ENCODE results near the gene ASS1.

ASS1 gene

GRCh38 chr9:130423272-130423671, 21.5 kb upstream of the ASS1 start:
- ChIA-PET POLR2A (interaction anchor here (0.5 to 0.7 kb wide), 2 partner anchors 25 to 520 kb away, joined by 3 to 4 read pairs; no protein-coding TSS in a partner anchor), CTCF (interaction anchor here (0.6 to 1.3 kb wide), 3 partner anchors 38 to 1227 kb away, joined by 4 to 5 read pairs (median 5); no protein-coding TSS in a partner anchor)
- Histone ChIP-seq H3K9me3 (ENCODE audit: control insufficient read depth, insufficient read depth, low read depth, low read length) (no peaks in the 10 kb centered on the region), H3K36me3 (ENCODE audit: control insufficient read depth in 2 of 2, insufficient read depth in 1 of 2, low read length in 2 of 2) (no peaks in the 10 kb centered on the region), H3K4me3 (ENCODE audit: low read depth, low read length) (no peak overlapping the region), H3K27ac (ENCODE audit: extremely low read depth, low read depth, low read length) (no peak overlapping the region), H3K4me1 (ENCODE audit: control insufficient read depth, insufficient read depth, low read length) (no peaks in the 10 kb centered on the region)
- TF ChIP-seq ZNF112 (tag by site-specific recombination; IDR thresholded peaks at IDR 0.05) (no peak), GLIS1 (tag by site-specific recombination; IDR thresholded peaks at IDR 0.05) (no peak), ZNF354C (tag by site-specific recombination; IDR thresholded peaks at IDR 0.05; ENCODE audit: borderline replicate concordance, low read depth) (no peak), EGR2 (tag by site-specific recombination; IDR thresholded peaks at IDR 0.05; ENCODE audit: low read depth) (no peak), ZNF660 (tag by site-specific recombination; IDR thresholded peaks at IDR 0.05) (no peak), ZNF701 (tag by site-specific recombination; IDR thresholded peaks at IDR 0.05) (no peak), ZXDB (tag by site-specific recombination; IDR thresholded peaks at IDR 0.05) (no peak), ZNF423 (tag by site-specific recombination; IDR thresholded peaks at IDR 0.05) (no peak), ZNF555 (tag by site-specific recombination; conservative IDR thresholded peaks at IDR 0.05) (no peak), ZNF324 (tag by site-specific recombination; IDR thresholded peaks at IDR 0.05) (no peak), ZNF132 (tag by site-specific recombination; IDR thresholded peaks at IDR 0.05; ENCODE audit: borderline replicate concordance) (no peak), ZNF280C (tag by site-specific recombination; IDR thresholded peaks at IDR 0.05) (no peak), SETDB1 (IDR thresholded peaks at IDR 0.05; ENCODE audit: insufficient read length, low read length) (no peak), ZNF426 (tag by site-specific recombination; IDR thresholded peaks at IDR 0.05) (no peak), INSM2 (tag by site-specific recombination; IDR thresholded peaks at IDR 0.05) (no peak)

GRCh38 chr9:130424595-130425454, 19.9 kb upstream of the ASS1 start:
- ChIA-PET CTCF (interaction anchor here (1.4 kb wide), 2 partner anchors 9 to 35 kb away, joined by 4 read pairs; no protein-coding TSS in a partner anchor), POLR2A (no interaction called here)
- TF ChIP-seq GLIS2 (tag by site-specific recombination; IDR thresholded peaks at IDR 0.05) (0 out of 2 replicates have a peak, but pooled peaks have one; percentile 30), ZNF600 (tag by site-specific recombination; IDR thresholded peaks at IDR 0.05) (no peak)
- Histone ChIP-seq H3K36me3 (ENCODE audit: control insufficient read depth in 2 of 2, insufficient read depth in 1 of 2, low read length in 2 of 2) (no peaks in the 10 kb centered on the region), H3K4me1 (ENCODE audit: control insufficient read depth, insufficient read depth, low read length) (no peaks in the 10 kb centered on the region), H3K9me3 (ENCODE audit: control insufficient read depth, insufficient read depth, low read depth, low read length) (no peaks in the 10 kb centered on the region), H3K4me3 (ENCODE audit: low read depth, low read length) (no peak overlapping the region), H3K27ac (ENCODE audit: extremely low read depth, low read depth, low read length) (no peak overlapping the region)
